GM19468 (cell line): ENCODE results near the gene FBXO33.
"Not testable (repeated sequence)": the region's sequence is repeated elsewhere in the genome, so short reads cannot be mapped to it uniquely, and the experiment has no call there.

Source experiments
- ATAC-seq: cut with Tn5 transposase; IDR thresholded peaks from one replicate; pipeline ENCODE4 v1.9.1; 2021; ENCODE audit warnings: mild to moderate bottlenecking, moderate library complexity, moderate number of reproducible peaks; ENCODE audit not compliant: unreplicated experiment; ENCODE audit errors: extremely low read depth

FBXO33 gene

GRCh38 chr14:39381366-39381765, 50.9 kb downstream of the FBXO33 start:
- no peak for ATAC-seq

- ATAC-seq = no peak
Observed at GRCh38 chr14:39376667-39377403, 55.4 kb downstream of the FBXO33 start.

GRCh38 chr14:39374851-39375250, 57.4 kb downstream of the FBXO33 start:
- no peak for ATAC-seq

GRCh38 chr14:39372656-39373055, 59.6 kb downstream of the FBXO33 start:
- no peak for ATAC-seq

DNA sequence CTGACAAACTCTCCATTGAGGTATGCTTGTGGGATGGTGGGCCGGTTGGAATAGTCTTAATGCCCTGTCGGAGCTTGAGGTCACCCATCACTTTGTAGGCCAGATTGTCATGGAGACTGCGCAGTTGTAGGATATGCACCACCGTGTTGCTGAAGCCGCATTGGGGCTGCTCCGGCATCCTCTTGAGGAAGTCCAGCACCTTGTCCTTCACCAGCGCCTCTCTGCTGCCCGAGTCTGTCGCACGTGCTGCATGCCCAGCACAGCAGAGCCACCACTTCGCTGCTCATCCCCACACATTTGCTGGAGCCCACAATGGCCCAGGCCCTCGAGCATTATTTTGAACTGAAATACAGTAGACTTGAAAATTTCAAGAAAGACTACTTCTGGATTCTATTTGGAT, 61.8 kb downstream of the FBXO33 start:
- no peak for ATAC-seq

- no peak for ATAC-seq
Observed at GRCh38 chr14:39369029-39369428, 63.2 kb downstream of the FBXO33 start.

GRCh38 chr14:39368261-39368959, 63.8 kb downstream of the FBXO33 start:
- ATAC-seq = no peak

DNA sequence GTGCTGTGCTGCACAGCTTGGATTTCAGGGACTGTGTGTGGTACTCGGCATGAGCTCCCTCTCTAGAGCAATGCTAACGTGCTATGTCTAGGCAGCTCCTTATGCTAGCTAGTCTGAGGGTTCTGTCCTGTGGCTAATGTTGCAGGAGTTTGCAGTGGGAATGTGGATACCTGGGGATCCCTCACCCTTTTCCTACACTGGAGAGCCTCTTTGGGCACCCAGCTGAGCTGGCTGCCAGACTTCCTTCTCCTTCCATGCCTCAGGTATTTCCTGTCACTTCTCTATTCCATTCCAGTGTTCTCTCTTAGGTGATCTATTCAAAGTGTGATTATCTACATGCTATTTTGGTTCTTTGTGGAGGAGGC, 64.9 kb downstream of the FBXO33 start:
- ATAC-seq = no peak

DNA sequence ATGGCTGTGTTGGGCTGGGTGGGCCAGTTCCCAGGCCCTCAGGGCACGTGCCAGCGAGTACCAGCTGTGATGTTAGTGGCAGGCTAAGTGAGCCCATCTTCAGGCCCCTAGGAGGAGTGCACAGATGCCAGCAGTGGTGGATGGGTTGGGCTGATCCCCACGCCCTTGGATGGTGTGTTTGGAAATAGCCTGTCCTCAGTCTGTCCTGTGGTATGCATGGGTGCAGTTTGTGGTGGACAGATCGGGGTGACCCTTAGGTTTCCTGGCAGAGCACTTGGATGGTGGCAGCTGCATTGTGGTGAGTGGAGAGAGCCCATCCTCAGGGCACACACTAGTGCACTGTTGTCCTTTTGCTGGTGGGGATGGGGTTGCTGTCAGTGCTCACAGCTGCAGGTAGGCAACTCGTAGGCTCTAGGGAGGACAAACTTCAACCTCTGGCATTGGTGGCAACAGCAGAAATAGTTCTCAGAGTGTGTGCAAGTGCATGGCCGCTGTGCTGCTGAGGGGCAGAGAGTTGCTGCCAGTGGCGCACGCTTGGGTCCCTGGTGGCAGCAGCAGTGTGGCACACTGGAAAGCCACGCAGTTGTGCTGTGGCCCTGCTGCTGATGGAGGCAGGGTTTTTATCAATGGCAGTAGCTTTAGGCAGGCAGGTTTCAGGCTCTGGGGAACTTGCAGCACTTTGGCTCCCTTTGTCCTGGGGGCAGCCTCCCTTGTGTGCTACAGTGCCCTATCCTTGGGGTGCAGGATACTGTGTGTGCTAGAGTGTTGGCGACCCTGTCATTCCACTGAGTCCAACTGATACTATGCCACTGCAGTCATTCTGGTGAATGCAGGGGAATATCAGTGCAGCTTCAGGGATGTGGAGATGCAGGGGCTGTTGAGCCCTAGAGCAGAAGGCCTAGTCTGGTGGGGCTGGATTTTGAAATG, 65.5 kb downstream of the FBXO33 start:
- no peak for ATAC-seq

- ATAC-seq = no peak
Observed at GRCh38 chr14:39365354-39365753, 66.9 kb downstream of the FBXO33 start.

GRCh38 chr14:39364509-39364908, 67.7 kb downstream of the FBXO33 start:
- ATAC-seq = no peak

GRCh38 chr14:39361556-39361955, 70.7 kb downstream of the FBXO33 start:
- ATAC-seq = not testable (repeated sequence)

DNA sequence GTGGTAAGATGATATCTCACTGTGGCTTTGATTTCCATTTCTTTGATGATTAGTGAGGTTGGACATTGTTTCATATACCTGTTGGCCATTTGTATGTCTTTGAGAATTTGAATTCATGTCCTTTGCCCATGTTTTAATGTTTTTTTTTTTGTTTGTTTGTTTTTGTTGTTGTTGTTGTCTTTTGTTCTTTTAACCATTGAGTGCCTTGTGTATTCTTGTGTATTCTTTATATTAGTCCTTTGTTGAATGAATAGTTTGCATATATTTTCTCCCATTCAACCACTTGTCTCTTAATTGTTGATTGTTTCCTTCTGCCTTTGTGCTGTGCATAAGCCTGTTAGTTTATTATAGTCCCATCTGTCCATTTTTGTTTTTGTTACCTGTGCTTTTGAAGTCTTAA, 71.9 kb downstream of the FBXO33 start:
- no peak for ATAC-seq

GRCh38 chr14:39359069-39359468, 73.2 kb downstream of the FBXO33 start:
- not testable (repeated sequence) for ATAC-seq

GRCh38 chr14:39351708-39352107, 80.5 kb downstream of the FBXO33 start:
- no peak for ATAC-seq

DNA sequence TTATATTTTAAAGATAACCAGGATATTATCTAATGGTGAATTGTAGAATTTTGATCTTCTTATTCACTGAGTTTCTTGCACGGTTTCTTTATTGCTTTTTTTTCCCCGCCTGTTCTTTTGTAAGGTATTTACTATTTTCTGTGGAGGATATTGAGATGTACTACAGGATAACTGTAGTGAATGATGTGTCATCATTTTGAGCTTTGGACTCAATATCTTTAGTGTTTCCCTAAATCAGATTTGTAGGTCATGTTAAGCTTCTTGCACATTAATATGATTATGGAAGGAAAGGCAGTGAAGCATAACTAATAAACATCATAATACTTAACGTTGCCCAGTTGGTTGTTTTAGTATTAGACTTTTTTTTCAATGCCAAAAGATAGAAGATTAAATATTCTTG, 81.4 kb downstream of the FBXO33 start:
- no peak for ATAC-seq
